K562 (cell line): ENCODE measurements around the gene CDHR2. TPM values are rescaled to one million over a fixed set of nuclear protein-coding genes. Genes with fewer than 3 reads are reported as not detected.

Experiments used
- ATAC-seq: fragments of 200-7000 bp; cut with Tn5 transposase; 3 replicates; pipeline ENCODE4 v1.9.1; 2020; ENCODE audit warnings: moderate library complexity
- BruUV-seq: library from RNA; stranded (reverse); fragments of 400-500 nt; replicated peaks from 2 replicates; lab custom pipeline; 2021; lab: Mats Ljungman, UMichigan
- CTCF ChIA-PET: fragments of 300-600 bp; formaldehyde crosslinking; extraction: SDS; loops from one replicate; lab custom pipeline; 2021; ENCODE audit warnings: low intra/inter-chr PET ratio; lab: Yijun Ruan, JAX
- POLR2A ChIA-PET: fragments of 300-600, 350-650 bp; sonication (Branson Sonifier 250); formaldehyde crosslinking; extraction: SDS; loops from one replicate; lab custom pipeline; 2021; ENCODE audit warnings: antibody characterized with exemption, inconsistent platforms; lab: Yijun Ruan, JAX
- DNase-seq, 4 experiments: peaks; one replicate each; pipeline versions ENCODE4 v3.0.0 to v3.0.0-alpha.2; 2011 to 2018; ENCODE audit warnings: low spot score in 3 of 4, mixed read lengths in 3 of 4; ENCODE audit errors: extremely low read depth in 1 of 4
- FAIRE-seq: peaks from 2 replicates; lab custom pipeline; 2011; peaks lifted over from hg19 to GRCh38; lab: Jason Lieb, UNC
- H2AFZ ChIP-seq: 2 replicates; pipeline ENCODE4 v1.6.0; 2011; ENCODE audit warnings: low read depth, low read length, control low read depth, inconsistent platforms
- H3K27ac ChIP-seq: fragments of 200-600 bp; 3 replicates; pipeline ENCODE4 v1.8.0; 2011; ENCODE audit warnings: low read depth, mild to moderate bottlenecking, control low read depth, inconsistent platforms, low read length, moderate library complexity, mixed read lengths; ENCODE audit errors: extremely low read depth
- H3K27me3 ChIP-seq, 2 experiments: fragments of 300-600 bp in 1 of 2; 2 replicates in 1 of 2; 3 replicates in 1 of 2; pipeline versions ENCODE4 v1.6.0 to v1.8.0; 2011; ENCODE audit warnings: inconsistent platforms in 2 of 2, low read length in 2 of 2, mild to moderate bottlenecking in 1 of 2, mixed read lengths in 1 of 2, moderate library complexity in 1 of 2; ENCODE audit not compliant: control insufficient read depth in 2 of 2, insufficient read depth in 2 of 2
- H3K36me3 ChIP-seq: fragments of 300-600 bp; 3 replicates; pipeline ENCODE4 v1.8.0; 2011; ENCODE audit warnings: mild to moderate bottlenecking, low read length, inconsistent platforms; ENCODE audit not compliant: control insufficient read depth, insufficient read depth
- H3K4me1 ChIP-seq, 2 experiments: fragments of 200-600 bp in 1 of 2; replicated peaks in 1 of 2; 2 replicates in 1 of 2; 3 replicates in 1 of 2; pipeline versions ENCODE4 v1.5.1 to v1.8.0; 2011; ENCODE audit warnings: inconsistent platforms in 2 of 2, low read length in 2 of 2, mild to moderate bottlenecking in 1 of 2, mixed read lengths in 1 of 2, moderate library complexity in 1 of 2; ENCODE audit not compliant: control insufficient read depth in 2 of 2, insufficient read depth in 2 of 2
- H3K4me2 ChIP-seq: 2 replicates; pipeline ENCODE4 v1.6.1; 2011; ENCODE audit warnings: low read length, control low read depth, inconsistent platforms, mixed read lengths; ENCODE audit not compliant: insufficient read depth
- H3K4me3 ChIP-seq: fragments of 200-600 bp; sonication (generic), shearing (Covaris generic); 2 replicates; pipeline ENCODE4 v1.5.1; 2016; ENCODE audit warnings: control low read depth, inconsistent platforms
- H3K79me2 ChIP-seq: fragments of 200-600 bp; 3 replicates; pipeline ENCODE4 v1.8.0; 2011; ENCODE audit warnings: low read length, inconsistent platforms; ENCODE audit not compliant: control insufficient read depth, insufficient read depth
- H3K9ac ChIP-seq, 2 experiments: 2 replicates each; pipeline versions ENCODE4 v1.6.0 to v1.6.1; 2011; ENCODE audit warnings: low read depth in 2 of 2, low read length in 2 of 2, control low read depth in 1 of 2, inconsistent platforms in 1 of 2, mild to moderate bottlenecking in 1 of 2, mixed read lengths in 1 of 2; ENCODE audit not compliant: insufficient read depth in 1 of 2
- H3K9me1 ChIP-seq: one replicate; pipeline ENCODE4 v1.6.0; 2011; ENCODE audit warnings: inconsistent platforms, mild to moderate bottlenecking, low read length, moderate library complexity; ENCODE audit not compliant: control insufficient read depth, insufficient read depth
- H3K9me3 ChIP-seq: replicated peaks from 2 replicates; pipeline ENCODE4 v1.5.1; 2011; ENCODE audit warnings: low read depth, low read length, inconsistent platforms; ENCODE audit not compliant: control insufficient read depth, insufficient read depth
- H4K20me1 ChIP-seq: replicated peaks from 2 replicates; pipeline ENCODE4 v1.6.1; 2011; ENCODE audit warnings: low read length, inconsistent platforms, mixed read lengths; ENCODE audit not compliant: control insufficient read depth, insufficient read depth
- SIX5 ChIP-seq, 2 experiments: IDR thresholded peaks; 2 replicates each; pipeline ENCODE4 v1.6.1; 2011; ENCODE audit warnings: low read length in 2 of 2, borderline replicate concordance in 1 of 2, low read depth in 1 of 2, mild to moderate bottlenecking in 1 of 2, moderate library complexity in 1 of 2; ENCODE audit not compliant: insufficient read depth in 1 of 2
- WGBS: fragments of 100-300 bp; shearing (Covaris generic); methylation state at CpG from one replicate; pipeline ENCODE4 v1.1.6; 2016; ENCODE audit warnings: low coverage, mixed read lengths; ENCODE audit not compliant: insufficient coverage; ENCODE audit errors: missing lambda C conversion rate; 5-methylcytosine and 5-hydroxymethylcytosine counted together
- in situ Hi-C: fragments of 300-500 bp; cut with MboI; formaldehyde crosslinking; loops from 4 replicates; pipeline ENCODE4 v1.15.0; 2018; ENCODE audit warnings: inconsistent platforms, mixed read lengths
- intact Hi-C: fragments of 100-400 bp; cut with micrococcal nuclease; formaldehyde crosslinking; loops from 2 replicates; pipeline ENCODE4 v1.14.2; 2022
- polyA plus RNA-seq, 8 experiments: library from polyadenylated mRNA; depleted of rRNA in 4 of 8; stranded (reverse) in 5 of 8; unstranded in 3 of 8; fragments of >200 nt; fragmentation: Nextera tagmentation in 2 of 8; fragmentation: Illumina TruSeq in 1 of 8; extraction: Ambion mirVana in 2 of 8; extraction: Trizol in 1 of 8; gene quantifications; 2 replicates each; pipeline versions ENCODE4 v1.2.1 to v1.2.3, GENCODE V29; 2011 to 2014; ENCODE audit warnings: inconsistent platforms in 1 of 8, missing spikeins in 1 of 8
- total RNA-seq, 7 experiments: library from RNA; depleted of rRNA in 6 of 7; stranded (reverse); fragments of >200 nt in 6 of 7; fragmentation: Illumina TruSeq in 2 of 7; extraction: Trizol in 2 of 7; gene quantifications; 2 replicates each; pipeline versions ENCODE4 v1.2.1 to v1.2.3, GENCODE V29; 2011 to 2021; ENCODE audit warnings: low replicate concordance in 1 of 7
- TF ChIP-seq, protein P1 (sequence below): fragments of 200-600 bp; sonication (generic); IDR thresholded peaks from one replicate; pipeline ENCODE4 v1.6.1; 2012; ENCODE audit warnings: mild to moderate bottlenecking, low read depth, low read length, inconsistent platforms
- TF ChIP-seq, protein P2 (sequence below): fragments of 450-650 bp; formaldehyde crosslinking; IDR thresholded peaks from 2 replicates; pipeline ENCODE4 v1.4.0; 2022; ENCODE audit warnings: missing genetic modification characterization
- TF ChIP-seq, protein P3 (sequence below), 2 experiments: fragments of 450-650 bp; IDR thresholded peaks; 2 replicates each; pipeline ENCODE4 v1.6.1; 2018; ENCODE audit warnings: mild to moderate bottlenecking in 2 of 2, low read depth in 1 of 2; ENCODE audit not compliant: partially characterized antibody in 2 of 2

Gene CDHR2
- total and polyA plus RNA-seq, 9 of the 15 experiments (the other 6 are each of a cell fraction or from before 2014, with no cell fraction given): 0.01 to 0.62 (median 0.09) TPM; not detected in 2

DNA sequence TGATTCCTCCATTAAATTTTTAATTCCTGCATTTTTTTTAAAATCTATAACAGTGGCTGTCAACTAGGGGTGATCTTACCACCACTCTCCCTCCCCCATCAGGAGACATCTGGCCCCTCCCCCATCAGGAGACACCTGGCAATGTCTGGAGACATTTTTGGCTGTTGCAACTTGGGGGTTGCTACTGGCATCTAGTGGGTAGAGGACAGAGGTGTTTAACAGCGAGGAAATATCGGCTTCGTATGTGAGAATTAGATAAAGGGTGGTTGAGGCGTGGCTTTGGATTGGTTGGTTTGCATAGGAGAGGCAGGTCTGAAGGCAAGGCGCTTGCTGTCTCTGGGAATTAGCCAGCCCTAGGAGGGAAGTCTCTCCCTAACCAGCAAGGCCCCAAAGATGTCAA lies 10.5 kb downstream of the CDHR2 start:
- Histone ChIP-seq H2AFZ (no peak overlapping the region), H3K9ac (no peak overlapping the region), H3K4me1 (no peaks in the 10 kb centered on the region), H3K9me1 (no peaks in the 10 kb centered on the region), H3K27me3 (peaks cover 5 to 21% of the 10 kb centered on the region in 2 experiments; a peak in 4 of 5 replicates), H3K4me2 (no peak overlapping the region), H4K20me1 (0 out of 2 replicates have a peak, but pooled peaks cover 3% of the 10 kb centered on the region), H3K27ac (no peak overlapping the region), H3K36me3 (no peaks in the 10 kb centered on the region), H3K9me3 (no peaks in the 10 kb centered on the region), H3K79me2 (no peaks in the 10 kb centered on the region), H3K4me3 (no peak overlapping the region)
- peak; percentile 58 for ATAC-seq
- intact Hi-C loops (no loop called here), in situ Hi-C loops (no loop called here)
- BruUV-seq: no TSS peak
- WGBS: 4% methylated on average over 5 of the region's 5 CpGs
- CTCF ChIA-PET: no interaction called here
- FAIRE-seq: no peak
- peak in 3 of 4 experiments; percentile 21 to 47 (median 46) for DNase-seq
- POLR2A ChIA-PET: no interaction called here
- TF ChIP-seq, protein P1, sequence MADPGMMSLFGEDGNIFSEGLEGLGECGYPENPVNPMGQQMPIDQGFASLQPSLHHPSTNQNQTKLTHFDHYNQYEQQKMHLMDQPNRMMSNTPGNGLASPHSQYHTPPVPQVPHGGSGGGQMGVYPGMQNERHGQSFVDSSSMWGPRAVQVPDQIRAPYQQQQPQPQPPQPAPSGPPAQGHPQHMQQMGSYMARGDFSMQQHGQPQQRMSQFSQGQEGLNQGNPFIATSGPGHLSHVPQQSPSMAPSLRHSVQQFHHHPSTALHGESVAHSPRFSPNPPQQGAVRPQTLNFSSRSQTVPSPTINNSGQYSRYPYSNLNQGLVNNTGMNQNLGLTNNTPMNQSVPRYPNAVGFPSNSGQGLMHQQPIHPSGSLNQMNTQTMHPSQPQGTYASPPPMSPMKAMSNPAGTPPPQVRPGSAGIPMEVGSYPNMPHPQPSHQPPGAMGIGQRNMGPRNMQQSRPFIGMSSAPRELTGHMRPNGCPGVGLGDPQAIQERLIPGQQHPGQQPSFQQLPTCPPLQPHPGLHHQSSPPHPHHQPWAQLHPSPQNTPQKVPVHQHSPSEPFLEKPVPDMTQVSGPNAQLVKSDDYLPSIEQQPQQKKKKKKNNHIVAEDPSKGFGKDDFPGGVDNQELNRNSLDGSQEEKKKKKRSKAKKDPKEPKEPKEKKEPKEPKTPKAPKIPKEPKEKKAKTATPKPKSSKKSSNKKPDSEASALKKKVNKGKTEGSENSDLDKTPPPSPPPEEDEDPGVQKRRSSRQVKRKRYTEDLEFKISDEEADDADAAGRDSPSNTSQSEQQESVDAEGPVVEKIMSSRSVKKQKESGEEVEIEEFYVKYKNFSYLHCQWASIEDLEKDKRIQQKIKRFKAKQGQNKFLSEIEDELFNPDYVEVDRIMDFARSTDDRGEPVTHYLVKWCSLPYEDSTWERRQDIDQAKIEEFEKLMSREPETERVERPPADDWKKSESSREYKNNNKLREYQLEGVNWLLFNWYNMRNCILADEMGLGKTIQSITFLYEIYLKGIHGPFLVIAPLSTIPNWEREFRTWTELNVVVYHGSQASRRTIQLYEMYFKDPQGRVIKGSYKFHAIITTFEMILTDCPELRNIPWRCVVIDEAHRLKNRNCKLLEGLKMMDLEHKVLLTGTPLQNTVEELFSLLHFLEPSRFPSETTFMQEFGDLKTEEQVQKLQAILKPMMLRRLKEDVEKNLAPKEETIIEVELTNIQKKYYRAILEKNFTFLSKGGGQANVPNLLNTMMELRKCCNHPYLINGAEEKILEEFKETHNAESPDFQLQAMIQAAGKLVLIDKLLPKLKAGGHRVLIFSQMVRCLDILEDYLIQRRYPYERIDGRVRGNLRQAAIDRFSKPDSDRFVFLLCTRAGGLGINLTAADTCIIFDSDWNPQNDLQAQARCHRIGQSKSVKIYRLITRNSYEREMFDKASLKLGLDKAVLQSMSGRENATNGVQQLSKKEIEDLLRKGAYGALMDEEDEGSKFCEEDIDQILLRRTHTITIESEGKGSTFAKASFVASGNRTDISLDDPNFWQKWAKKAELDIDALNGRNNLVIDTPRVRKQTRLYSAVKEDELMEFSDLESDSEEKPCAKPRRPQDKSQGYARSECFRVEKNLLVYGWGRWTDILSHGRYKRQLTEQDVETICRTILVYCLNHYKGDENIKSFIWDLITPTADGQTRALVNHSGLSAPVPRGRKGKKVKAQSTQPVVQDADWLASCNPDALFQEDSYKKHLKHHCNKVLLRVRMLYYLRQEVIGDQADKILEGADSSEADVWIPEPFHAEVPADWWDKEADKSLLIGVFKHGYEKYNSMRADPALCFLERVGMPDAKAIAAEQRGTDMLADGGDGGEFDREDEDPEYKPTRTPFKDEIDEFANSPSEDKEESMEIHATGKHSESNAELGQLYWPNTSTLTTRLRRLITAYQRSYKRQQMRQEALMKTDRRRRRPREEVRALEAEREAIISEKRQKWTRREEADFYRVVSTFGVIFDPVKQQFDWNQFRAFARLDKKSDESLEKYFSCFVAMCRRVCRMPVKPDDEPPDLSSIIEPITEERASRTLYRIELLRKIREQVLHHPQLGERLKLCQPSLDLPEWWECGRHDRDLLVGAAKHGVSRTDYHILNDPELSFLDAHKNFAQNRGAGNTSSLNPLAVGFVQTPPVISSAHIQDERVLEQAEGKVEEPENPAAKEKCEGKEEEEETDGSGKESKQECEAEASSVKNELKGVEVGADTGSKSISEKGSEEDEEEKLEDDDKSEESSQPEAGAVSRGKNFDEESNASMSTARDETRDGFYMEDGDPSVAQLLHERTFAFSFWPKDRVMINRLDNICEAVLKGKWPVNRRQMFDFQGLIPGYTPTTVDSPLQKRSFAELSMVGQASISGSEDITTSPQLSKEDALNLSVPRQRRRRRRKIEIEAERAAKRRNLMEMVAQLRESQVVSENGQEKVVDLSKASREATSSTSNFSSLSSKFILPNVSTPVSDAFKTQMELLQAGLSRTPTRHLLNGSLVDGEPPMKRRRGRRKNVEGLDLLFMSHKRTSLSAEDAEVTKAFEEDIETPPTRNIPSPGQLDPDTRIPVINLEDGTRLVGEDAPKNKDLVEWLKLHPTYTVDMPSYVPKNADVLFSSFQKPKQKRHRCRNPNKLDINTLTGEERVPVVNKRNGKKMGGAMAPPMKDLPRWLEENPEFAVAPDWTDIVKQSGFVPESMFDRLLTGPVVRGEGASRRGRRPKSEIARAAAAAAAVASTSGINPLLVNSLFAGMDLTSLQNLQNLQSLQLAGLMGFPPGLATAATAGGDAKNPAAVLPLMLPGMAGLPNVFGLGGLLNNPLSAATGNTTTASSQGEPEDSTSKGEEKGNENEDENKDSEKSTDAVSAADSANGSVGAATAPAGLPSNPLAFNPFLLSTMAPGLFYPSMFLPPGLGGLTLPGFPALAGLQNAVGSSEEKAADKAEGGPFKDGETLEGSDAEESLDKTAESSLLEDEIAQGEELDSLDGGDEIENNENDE: no peak
- TF ChIP-seq, protein P2, sequence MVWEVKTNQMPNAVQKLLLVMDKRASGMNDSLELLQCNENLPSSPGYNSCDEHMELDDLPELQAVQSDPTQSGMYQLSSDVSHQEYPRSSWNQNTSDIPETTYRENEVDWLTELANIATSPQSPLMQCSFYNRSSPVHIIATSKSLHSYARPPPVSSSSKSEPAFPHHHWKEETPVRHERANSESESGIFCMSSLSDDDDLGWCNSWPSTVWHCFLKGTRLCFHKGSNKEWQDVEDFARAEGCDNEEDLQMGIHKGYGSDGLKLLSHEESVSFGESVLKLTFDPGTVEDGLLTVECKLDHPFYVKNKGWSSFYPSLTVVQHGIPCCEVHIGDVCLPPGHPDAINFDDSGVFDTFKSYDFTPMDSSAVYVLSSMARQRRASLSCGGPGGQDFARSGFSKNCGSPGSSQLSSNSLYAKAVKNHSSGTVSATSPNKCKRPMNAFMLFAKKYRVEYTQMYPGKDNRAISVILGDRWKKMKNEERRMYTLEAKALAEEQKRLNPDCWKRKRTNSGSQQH (CRISPR knock-in tag): no peak
- TF ChIP-seq, protein P3, sequence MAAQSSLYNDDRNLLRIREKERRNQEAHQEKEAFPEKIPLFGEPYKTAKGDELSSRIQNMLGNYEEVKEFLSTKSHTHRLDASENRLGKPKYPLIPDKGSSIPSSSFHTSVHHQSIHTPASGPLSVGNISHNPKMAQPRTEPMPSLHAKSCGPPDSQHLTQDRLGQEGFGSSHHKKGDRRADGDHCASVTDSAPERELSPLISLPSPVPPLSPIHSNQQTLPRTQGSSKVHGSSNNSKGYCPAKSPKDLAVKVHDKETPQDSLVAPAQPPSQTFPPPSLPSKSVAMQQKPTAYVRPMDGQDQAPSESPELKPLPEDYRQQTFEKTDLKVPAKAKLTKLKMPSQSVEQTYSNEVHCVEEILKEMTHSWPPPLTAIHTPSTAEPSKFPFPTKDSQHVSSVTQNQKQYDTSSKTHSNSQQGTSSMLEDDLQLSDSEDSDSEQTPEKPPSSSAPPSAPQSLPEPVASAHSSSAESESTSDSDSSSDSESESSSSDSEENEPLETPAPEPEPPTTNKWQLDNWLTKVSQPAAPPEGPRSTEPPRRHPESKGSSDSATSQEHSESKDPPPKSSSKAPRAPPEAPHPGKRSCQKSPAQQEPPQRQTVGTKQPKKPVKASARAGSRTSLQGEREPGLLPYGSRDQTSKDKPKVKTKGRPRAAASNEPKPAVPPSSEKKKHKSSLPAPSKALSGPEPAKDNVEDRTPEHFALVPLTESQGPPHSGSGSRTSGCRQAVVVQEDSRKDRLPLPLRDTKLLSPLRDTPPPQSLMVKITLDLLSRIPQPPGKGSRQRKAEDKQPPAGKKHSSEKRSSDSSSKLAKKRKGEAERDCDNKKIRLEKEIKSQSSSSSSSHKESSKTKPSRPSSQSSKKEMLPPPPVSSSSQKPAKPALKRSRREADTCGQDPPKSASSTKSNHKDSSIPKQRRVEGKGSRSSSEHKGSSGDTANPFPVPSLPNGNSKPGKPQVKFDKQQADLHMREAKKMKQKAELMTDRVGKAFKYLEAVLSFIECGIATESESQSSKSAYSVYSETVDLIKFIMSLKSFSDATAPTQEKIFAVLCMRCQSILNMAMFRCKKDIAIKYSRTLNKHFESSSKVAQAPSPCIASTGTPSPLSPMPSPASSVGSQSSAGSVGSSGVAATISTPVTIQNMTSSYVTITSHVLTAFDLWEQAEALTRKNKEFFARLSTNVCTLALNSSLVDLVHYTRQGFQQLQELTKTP (IDR thresholded peaks at IDR 0.05; ENCODE audit: low read depth in 1 of 2, partially characterized antibody in 2 of 2): no peak
- TF ChIP-seq SIX5 (IDR thresholded peaks at IDR 0.05; ENCODE audit: borderline replicate concordance in 1 of 2, insufficient read depth in 1 of 2, low read depth in 1 of 2, low read length in 2 of 2): no peak
